HG03060 (cell line): ENCODE results near the gene FOXF2.

ENCODE experiments used
- ATAC-seq: cut with Tn5 transposase; IDR thresholded peaks from one replicate; pipeline ENCODE4 v1.9.1; 2021; ENCODE audit warnings: low read depth, moderate number of reproducible peaks; ENCODE audit not compliant: unreplicated experiment

FOXF2 gene

GRCh38 chr6:1405221-1405620, 15.8 kb downstream of the FOXF2 start:
- ATAC-seq: no peak

- ATAC-seq: no peak
These were observed 17.1 kb downstream of the FOXF2 start for GRCh38 chr6:1406306-1407072.

- no peak for ATAC-seq
These were observed 18.2 kb downstream of the FOXF2 start for GRCh38 chr6:1407499-1407990.

- ATAC-seq: no peak
These were observed 20.5 kb downstream of the FOXF2 start for GRCh38 chr6:1409774-1410465.

GRCh38 chr6:1412901-1413300, 23.5 kb downstream of the FOXF2 start:
- ATAC-seq: no peak

GRCh38 chr6:1415416-1416063, 26.2 kb downstream of the FOXF2 start:
- no peak for ATAC-seq

GRCh38 chr6:1416191-1416760, 26.9 kb downstream of the FOXF2 start:
- ATAC-seq: no peak

GRCh38 chr6:1416820-1417219, 27.4 kb downstream of the FOXF2 start:
- no peak for ATAC-seq

GRCh38 chr6:1417718-1418117, 28.3 kb downstream of the FOXF2 start:
- no peak for ATAC-seq

- ATAC-seq: no peak
These were observed 29.3 kb downstream of the FOXF2 start for GRCh38 chr6:1418471-1419191.

- ATAC-seq: no peak
These were observed 31.0 kb downstream of the FOXF2 start for GRCh38 chr6:1420382-1420781.

GRCh38 chr6:1422290-1422689, 32.9 kb downstream of the FOXF2 start:
- ATAC-seq: no peak

GRCh38 chr6:1423578-1423977, 34.2 kb downstream of the FOXF2 start:
- ATAC-seq: no peak

GRCh38 chr6:1424306-1424927, 35.0 kb downstream of the FOXF2 start:
- no peak for ATAC-seq

GRCh38 chr6:1426416-1426815, 37.0 kb downstream of the FOXF2 start:
- no peak for ATAC-seq

- no peak for ATAC-seq
These were observed 46.4 kb downstream of the FOXF2 start for GRCh38 chr6:1435806-1436205.

- ATAC-seq: no peak
These were observed 47.2 kb downstream of the FOXF2 start for GRCh38 chr6:1436334-1437306.

GRCh38 chr6:1437553-1438406, 48.4 kb downstream of the FOXF2 start:
- ATAC-seq: no peak
